GM23338 (cell line): ENCODE results near the gene MED7. TPM values are rescaled to one million over a fixed set of nuclear protein-coding genes. Genes with fewer than 3 reads are reported as not detected.

Experiments used
- ATAC-seq: fragments of 200-7000 bp; cut with Tn5 transposase; 3 replicates; pipeline ENCODE4 v1.9.1; 2020
- DNase-seq: peaks from one replicate; pipeline ENCODE4 v3.0.0-alpha.2; 2015; ENCODE audit warnings: low spot score
- H2AFZ ChIP-seq: fragments of 200-600 bp; sonication (generic); 2 replicates; pipeline ENCODE4 v1.8.0; 2016; ENCODE audit warnings: antibody characterized with exemption, mild to moderate bottlenecking, moderate library complexity
- H3F3A ChIP-seq: fragments of 200-600 bp; sonication (generic); replicated peaks from 2 replicates; pipeline ENCODE4 v1.8.0; 2017; ENCODE audit warnings: antibody characterized with exemption, mixed run types, low read depth
- H3K27ac ChIP-seq: fragments of 200-600 bp; sonication (generic); 2 replicates; pipeline ENCODE4 v1.6.1; 2016; ENCODE audit warnings: low read depth
- H3K27me3 ChIP-seq: fragments of 200-600 bp; sonication (generic); 2 replicates; pipeline ENCODE4 v1.8.0; 2016; ENCODE audit warnings: mild to moderate bottlenecking, mixed run types, moderate library complexity; ENCODE audit not compliant: insufficient read depth
- H3K36me3 ChIP-seq: fragments of 200-600 bp; sonication (generic); 2 replicates; pipeline ENCODE4 v1.8.0; 2016; ENCODE audit warnings: mild to moderate bottlenecking; ENCODE audit not compliant: insufficient read depth
- H3K4me1 ChIP-seq: fragments of 200-600 bp; sonication (generic); 2 replicates; pipeline ENCODE4 v1.8.0; 2016; ENCODE audit warnings: mild to moderate bottlenecking, moderate library complexity; ENCODE audit not compliant: insufficient read depth
- H3K4me2 ChIP-seq: fragments of 200-600 bp; sonication (generic); 2 replicates; pipeline ENCODE4 v1.7.1; 2017; ENCODE audit warnings: mixed run types
- H3K4me3 ChIP-seq: fragments of 200-600 bp; sonication (generic); 2 replicates; pipeline ENCODE4 v1.6.1; 2016; ENCODE audit warnings: mixed run types
- H3K79me2 ChIP-seq: fragments of 200-600 bp; sonication (generic); replicated peaks from 2 replicates; pipeline ENCODE4 v1.8.0; 2017; ENCODE audit warnings: mild to moderate bottlenecking; ENCODE audit not compliant: insufficient read depth
- H3K9me2 ChIP-seq: fragments of 200-600 bp; sonication (generic); 2 replicates; pipeline ENCODE4 v1.8.0; 2017; ENCODE audit not compliant: insufficient read depth
- H4K20me1 ChIP-seq: fragments of 200-600 bp; sonication (generic); replicated peaks from 2 replicates; pipeline ENCODE4 v1.8.0; 2017; ENCODE audit warnings: mild to moderate bottlenecking; ENCODE audit not compliant: insufficient read depth
- H3K27ac Mint-ChIP-seq: 2 replicates; pipeline ENCODE4 v1.8.0; 2020; ENCODE audit warnings: inconsistent platforms, mild to moderate bottlenecking, moderate library complexity, mixed read lengths
- H3K27me3 Mint-ChIP-seq: 3 replicates; pipeline ENCODE4 v1.8.0; 2022; ENCODE audit warnings: low read depth, mild to moderate bottlenecking, moderate library complexity, mixed read lengths, inconsistent platforms; ENCODE audit not compliant: insufficient read depth, poor library complexity
- H3K36me3 Mint-ChIP-seq: 3 replicates; pipeline ENCODE4 v1.8.0; 2021; ENCODE audit warnings: low read depth, mild to moderate bottlenecking, inconsistent platforms, moderate library complexity, mixed read lengths
- H3K4me1 Mint-ChIP-seq: 3 replicates; pipeline ENCODE4 v1.8.0; 2020; ENCODE audit warnings: mild to moderate bottlenecking, inconsistent platforms, mixed read lengths
- H3K4me3 Mint-ChIP-seq: 3 replicates; pipeline ENCODE4 v1.8.0; 2021; ENCODE audit warnings: moderate library complexity, mild to moderate bottlenecking, inconsistent platforms, mixed read lengths
- H3K9me3 Mint-ChIP-seq: 3 replicates; pipeline ENCODE4 v1.8.0; 2020; ENCODE audit warnings: moderate library complexity, mild to moderate bottlenecking, inconsistent platforms, mixed read lengths
- CREB1 ChIP-seq: fragments of 250-450 bp; sonication (Bioruptor Pico); IDR thresholded peaks from 2 replicates; pipeline ENCODE4 v1.5.0; 2020; ENCODE audit warnings: low read depth, mild to moderate bottlenecking, moderate library complexity
- EZH2 ChIP-seq: fragments of 200-600 bp; sonication (generic); IDR thresholded peaks from one replicate; pipeline ENCODE4 v1.8.0; 2017; ENCODE audit warnings: antibody characterized with exemption, mild to moderate bottlenecking, low read depth; ENCODE audit not compliant: unreplicated experiment
- EZH2phosphoT487 ChIP-seq: fragments of 200-600 bp; sonication (generic); IDR thresholded peaks from one replicate; pipeline ENCODE4 v1.8.1; 2018; ENCODE audit warnings: antibody characterized with exemption; ENCODE audit not compliant: unreplicated experiment
- JUNB ChIP-seq: IDR thresholded peaks from one replicate; pipeline ENCODE4 v1.6.1; 2016; ENCODE audit warnings: antibody characterized with exemption; ENCODE audit not compliant: unreplicated experiment
- NANOG ChIP-seq: IDR thresholded peaks from 2 replicates; pipeline ENCODE4 v1.6.1; 2016; ENCODE audit warnings: antibody characterized with exemption, borderline replicate concordance
- POLR2AphosphoS5 ChIP-seq: IDR thresholded peaks from 2 replicates; pipeline ENCODE4 v1.6.1; 2016; ENCODE audit warnings: antibody characterized with exemption, low read depth
- STAT1 ChIP-seq: IDR thresholded peaks from one replicate; pipeline ENCODE4 v1.6.1; 2016; ENCODE audit warnings: antibody characterized with exemption; ENCODE audit not compliant: unreplicated experiment
- ZNF114 ChIP-seq: fragments of 250-450 bp; sonication (Bioruptor Pico); IDR thresholded peaks from 2 replicates; pipeline ENCODE4 v1.5.0; 2020; ENCODE audit warnings: mild to moderate bottlenecking, moderate library complexity
- ZNF331 ChIP-seq: fragments of 250-450 bp; sonication (Bioruptor Pico); IDR thresholded peaks from 2 replicates; pipeline ENCODE4 v1.5.0; 2020; ENCODE audit warnings: low read depth, mild to moderate bottlenecking, moderate library complexity
- polyA plus RNA-seq: library from polyadenylated mRNA; unstranded; fragments of >200 nt; fragmentation: Nextera tagmentation; extraction: Ambion mirVana; gene quantifications from 2 replicates; pipeline ENCODE4 v1.2.1, GENCODE V29; 2016
- total RNA-seq: library from RNA; depleted of rRNA; stranded (reverse); fragments of >200 nt; shearing (Covaris generic); gene quantifications from 2 replicates; pipeline ENCODE4 v1.2.3, GENCODE V29; 2014
- TF ChIP-seq, protein P1 (sequence below), 2 experiments: fragments of 200-600 bp in 1 of 2; sonication (generic) in 1 of 2; conservative IDR thresholded peaks; 2 replicates each; pipeline versions ENCODE4 v1.5.1 to v1.6.1; 2016 to 2017; ENCODE audit warnings: antibody characterized with exemption in 2 of 2, low read depth in 2 of 2, mild to moderate bottlenecking in 2 of 2, moderate library complexity in 1 of 2
- TF ChIP-seq, protein P2 (sequence below): fragments of 250-450 bp; sonication (Bioruptor Pico); IDR thresholded peaks from 2 replicates; pipeline ENCODE4 v1.5.0; 2020; ENCODE audit warnings: mild to moderate bottlenecking, moderate library complexity
- TF ChIP-seq, protein P3 (sequence below): IDR thresholded peaks from 2 replicates; pipeline ENCODE4 v1.6.1; 2016; ENCODE audit warnings: antibody characterized with exemption
- TF ChIP-seq, protein P4 (sequence below): IDR thresholded peaks from one replicate; pipeline ENCODE4 v1.6.1; 2018; ENCODE audit warnings: antibody characterized with exemption; ENCODE audit not compliant: unreplicated experiment

Gene MED7
- total and polyA plus RNA-seq, 2 experiments from 2014 or later, result 9.7 to 34.4 TPM

DNA sequence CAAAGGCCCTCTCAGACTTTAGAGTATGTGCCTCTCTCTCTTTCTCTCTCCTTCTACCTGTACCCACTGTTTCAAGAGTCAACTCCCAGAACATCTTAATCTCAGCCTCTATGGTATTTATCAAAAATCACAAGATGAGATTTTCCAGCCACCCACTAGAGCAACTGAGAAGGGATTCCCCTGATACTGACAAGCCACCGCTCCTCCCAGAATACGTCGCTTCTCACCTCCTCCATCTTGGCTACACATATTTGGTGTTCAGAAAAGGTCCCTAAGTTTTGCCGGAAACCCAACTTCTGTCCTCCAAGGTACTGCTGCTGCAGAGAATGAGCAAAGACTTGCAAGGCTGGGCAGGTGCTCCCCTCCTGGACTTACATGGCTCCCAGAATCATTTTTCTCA, 17.3 kb upstream of the MED7 start:
- no peak overlapping the region for H3K4me3 Mint-ChIP-seq
- H3K27ac Mint-ChIP-seq, result no peak overlapping the region
- Histone ChIP-seq H4K20me1 (no peaks in the 10 kb centered on the region), H3K79me2 (no peaks in the 10 kb centered on the region), H3F3A (no peaks in the 10 kb centered on the region), H3K4me1 (no peaks in the 10 kb centered on the region), H3K9me2 (no peaks in the 10 kb centered on the region), H2AFZ (peak overlapping the region; percentile 43; the same call in 1 of the 2 replicates), H3K4me2 (no peak overlapping the region), H3K27me3 (no peaks in the 10 kb centered on the region), H3K4me3 (no peak overlapping the region), H3K36me3 (no peaks in the 10 kb centered on the region), H3K27ac (no peak overlapping the region)
- no peaks in the 10 kb centered on the region for H3K9me3 Mint-ChIP-seq
- H3K36me3 Mint-ChIP-seq, result no peaks in the 10 kb centered on the region
- no peak for DNase-seq
- TF ChIP-seq, protein P1, sequence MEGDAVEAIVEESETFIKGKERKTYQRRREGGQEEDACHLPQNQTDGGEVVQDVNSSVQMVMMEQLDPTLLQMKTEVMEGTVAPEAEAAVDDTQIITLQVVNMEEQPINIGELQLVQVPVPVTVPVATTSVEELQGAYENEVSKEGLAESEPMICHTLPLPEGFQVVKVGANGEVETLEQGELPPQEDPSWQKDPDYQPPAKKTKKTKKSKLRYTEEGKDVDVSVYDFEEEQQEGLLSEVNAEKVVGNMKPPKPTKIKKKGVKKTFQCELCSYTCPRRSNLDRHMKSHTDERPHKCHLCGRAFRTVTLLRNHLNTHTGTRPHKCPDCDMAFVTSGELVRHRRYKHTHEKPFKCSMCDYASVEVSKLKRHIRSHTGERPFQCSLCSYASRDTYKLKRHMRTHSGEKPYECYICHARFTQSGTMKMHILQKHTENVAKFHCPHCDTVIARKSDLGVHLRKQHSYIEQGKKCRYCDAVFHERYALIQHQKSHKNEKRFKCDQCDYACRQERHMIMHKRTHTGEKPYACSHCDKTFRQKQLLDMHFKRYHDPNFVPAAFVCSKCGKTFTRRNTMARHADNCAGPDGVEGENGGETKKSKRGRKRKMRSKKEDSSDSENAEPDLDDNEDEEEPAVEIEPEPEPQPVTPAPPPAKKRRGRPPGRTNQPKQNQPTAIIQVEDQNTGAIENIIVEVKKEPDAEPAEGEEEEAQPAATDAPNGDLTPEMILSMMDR (conservative IDR thresholded peaks at IDR 0.05; ENCODE audit: low read depth in 2 of 2), result no peak
- TF ChIP-seq, protein P2, sequence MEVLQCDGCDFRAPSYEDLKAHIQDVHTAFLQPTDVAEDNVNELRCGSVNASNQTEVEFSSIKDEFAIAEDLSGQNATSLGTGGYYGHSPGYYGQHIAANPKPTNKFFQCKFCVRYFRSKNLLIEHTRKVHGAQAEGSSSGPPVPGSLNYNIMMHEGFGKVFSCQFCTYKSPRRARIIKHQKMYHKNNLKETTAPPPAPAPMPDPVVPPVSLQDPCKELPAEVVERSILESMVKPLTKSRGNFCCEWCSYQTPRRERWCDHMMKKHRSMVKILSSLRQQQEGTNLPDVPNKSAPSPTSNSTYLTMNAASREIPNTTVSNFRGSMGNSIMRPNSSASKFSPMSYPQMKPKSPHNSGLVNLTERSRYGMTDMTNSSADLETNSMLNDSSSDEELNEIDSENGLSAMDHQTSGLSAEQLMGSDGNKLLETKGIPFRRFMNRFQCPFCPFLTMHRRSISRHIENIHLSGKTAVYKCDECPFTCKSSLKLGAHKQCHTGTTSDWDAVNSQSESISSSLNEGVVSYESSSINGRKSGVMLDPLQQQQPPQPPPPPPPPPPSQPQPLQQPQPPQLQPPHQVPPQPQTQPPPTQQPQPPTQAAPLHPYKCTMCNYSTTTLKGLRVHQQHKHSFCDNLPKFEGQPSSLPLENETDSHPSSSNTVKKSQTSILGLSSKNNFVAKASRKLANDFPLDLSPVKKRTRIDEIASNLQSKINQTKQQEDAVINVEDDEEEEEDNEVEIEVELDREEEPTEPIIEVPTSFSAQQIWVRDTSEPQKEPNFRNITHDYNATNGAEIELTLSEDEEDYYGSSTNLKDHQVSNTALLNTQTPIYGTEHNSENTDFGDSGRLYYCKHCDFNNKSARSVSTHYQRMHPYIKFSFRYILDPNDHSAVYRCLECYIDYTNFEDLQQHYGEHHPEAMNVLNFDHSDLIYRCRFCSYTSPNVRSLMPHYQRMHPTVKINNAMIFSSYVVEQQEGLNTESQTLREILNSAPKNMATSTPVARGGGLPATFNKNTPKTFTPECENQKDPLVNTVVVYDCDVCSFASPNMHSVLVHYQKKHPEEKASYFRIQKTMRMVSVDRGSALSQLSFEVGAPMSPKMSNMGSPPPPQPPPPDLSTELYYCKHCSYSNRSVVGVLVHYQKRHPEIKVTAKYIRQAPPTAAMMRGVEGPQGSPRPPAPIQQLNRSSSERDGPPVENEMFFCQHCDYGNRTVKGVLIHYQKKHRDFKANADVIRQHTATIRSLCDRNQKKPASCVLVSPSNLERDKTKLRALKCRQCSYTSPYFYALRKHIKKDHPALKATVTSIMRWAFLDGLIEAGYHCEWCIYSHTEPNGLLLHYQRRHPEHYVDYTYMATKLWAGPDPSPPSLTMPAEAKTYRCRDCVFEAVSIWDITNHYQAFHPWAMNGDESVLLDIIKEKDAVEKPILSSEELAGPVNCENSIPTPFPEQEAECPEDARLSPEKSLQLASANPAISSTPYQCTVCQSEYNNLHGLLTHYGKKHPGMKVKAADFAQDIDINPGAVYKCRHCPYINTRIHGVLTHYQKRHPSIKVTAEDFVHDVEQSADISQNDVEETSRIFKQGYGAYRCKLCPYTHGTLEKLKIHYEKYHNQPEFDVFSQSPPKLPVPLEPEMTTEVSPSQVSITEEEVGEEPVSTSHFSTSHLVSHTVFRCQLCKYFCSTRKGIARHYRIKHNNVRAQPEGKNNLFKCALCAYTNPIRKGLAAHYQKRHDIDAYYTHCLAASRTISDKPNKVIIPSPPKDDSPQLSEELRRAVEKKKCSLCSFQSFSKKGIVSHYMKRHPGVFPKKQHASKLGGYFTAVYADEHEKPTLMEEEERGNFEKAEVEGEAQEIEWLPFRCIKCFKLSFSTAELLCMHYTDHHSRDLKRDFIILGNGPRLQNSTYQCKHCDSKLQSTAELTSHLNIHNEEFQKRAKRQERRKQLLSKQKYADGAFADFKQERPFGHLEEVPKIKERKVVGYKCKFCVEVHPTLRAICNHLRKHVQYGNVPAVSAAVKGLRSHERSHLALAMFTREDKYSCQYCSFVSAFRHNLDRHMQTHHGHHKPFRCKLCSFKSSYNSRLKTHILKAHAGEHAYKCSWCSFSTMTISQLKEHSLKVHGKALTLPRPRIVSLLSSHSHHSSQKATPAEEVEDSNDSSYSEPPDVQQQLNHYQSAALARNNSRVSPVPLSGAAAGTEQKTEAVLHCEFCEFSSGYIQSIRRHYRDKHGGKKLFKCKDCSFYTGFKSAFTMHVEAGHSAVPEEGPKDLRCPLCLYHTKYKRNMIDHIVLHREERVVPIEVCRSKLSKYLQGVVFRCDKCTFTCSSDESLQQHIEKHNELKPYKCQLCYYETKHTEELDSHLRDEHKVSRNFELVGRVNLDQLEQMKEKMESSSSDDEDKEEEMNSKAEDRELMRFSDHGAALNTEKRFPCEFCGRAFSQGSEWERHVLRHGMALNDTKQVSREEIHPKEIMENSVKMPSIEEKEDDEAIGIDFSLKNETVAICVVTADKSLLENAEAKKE (CRISPR knock-in tag), result no peak
- TF ChIP-seq, protein P3, sequence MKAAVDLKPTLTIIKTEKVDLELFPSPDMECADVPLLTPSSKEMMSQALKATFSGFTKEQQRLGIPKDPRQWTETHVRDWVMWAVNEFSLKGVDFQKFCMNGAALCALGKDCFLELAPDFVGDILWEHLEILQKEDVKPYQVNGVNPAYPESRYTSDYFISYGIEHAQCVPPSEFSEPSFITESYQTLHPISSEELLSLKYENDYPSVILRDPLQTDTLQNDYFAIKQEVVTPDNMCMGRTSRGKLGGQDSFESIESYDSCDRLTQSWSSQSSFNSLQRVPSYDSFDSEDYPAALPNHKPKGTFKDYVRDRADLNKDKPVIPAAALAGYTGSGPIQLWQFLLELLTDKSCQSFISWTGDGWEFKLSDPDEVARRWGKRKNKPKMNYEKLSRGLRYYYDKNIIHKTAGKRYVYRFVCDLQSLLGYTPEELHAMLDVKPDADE, result no peak
- TF ChIP-seq JUNB, result no peak
- no peak for TF ChIP-seq CREB1
- no peak for TF ChIP-seq EZH2phosphoT487
- TF ChIP-seq ZNF114, result no peak
- TF ChIP-seq, protein P4, sequence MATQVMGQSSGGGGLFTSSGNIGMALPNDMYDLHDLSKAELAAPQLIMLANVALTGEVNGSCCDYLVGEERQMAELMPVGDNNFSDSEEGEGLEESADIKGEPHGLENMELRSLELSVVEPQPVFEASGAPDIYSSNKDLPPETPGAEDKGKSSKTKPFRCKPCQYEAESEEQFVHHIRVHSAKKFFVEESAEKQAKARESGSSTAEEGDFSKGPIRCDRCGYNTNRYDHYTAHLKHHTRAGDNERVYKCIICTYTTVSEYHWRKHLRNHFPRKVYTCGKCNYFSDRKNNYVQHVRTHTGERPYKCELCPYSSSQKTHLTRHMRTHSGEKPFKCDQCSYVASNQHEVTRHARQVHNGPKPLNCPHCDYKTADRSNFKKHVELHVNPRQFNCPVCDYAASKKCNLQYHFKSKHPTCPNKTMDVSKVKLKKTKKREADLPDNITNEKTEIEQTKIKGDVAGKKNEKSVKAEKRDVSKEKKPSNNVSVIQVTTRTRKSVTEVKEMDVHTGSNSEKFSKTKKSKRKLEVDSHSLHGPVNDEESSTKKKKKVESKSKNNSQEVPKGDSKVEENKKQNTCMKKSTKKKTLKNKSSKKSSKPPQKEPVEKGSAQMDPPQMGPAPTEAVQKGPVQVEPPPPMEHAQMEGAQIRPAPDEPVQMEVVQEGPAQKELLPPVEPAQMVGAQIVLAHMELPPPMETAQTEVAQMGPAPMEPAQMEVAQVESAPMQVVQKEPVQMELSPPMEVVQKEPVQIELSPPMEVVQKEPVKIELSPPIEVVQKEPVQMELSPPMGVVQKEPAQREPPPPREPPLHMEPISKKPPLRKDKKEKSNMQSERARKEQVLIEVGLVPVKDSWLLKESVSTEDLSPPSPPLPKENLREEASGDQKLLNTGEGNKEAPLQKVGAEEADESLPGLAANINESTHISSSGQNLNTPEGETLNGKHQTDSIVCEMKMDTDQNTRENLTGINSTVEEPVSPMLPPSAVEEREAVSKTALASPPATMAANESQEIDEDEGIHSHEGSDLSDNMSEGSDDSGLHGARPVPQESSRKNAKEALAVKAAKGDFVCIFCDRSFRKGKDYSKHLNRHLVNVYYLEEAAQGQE, result no peak
- TF ChIP-seq POLR2AphosphoS5, result no peak
- no peak for TF ChIP-seq NANOG
- no peak for TF ChIP-seq ZNF331 (CRISPR knock-in tag)
- TF ChIP-seq EZH2, result no peak
- no peak for TF ChIP-seq STAT1
- peaks cover 2% of the 10 kb centered on the region for H3K27me3 Mint-ChIP-seq
- no peaks in the 10 kb centered on the region for H3K4me1 Mint-ChIP-seq
- ATAC-seq, result no peak
